ENCODE results near the gene ARCN1.

Gene ARCN1

DNA sequence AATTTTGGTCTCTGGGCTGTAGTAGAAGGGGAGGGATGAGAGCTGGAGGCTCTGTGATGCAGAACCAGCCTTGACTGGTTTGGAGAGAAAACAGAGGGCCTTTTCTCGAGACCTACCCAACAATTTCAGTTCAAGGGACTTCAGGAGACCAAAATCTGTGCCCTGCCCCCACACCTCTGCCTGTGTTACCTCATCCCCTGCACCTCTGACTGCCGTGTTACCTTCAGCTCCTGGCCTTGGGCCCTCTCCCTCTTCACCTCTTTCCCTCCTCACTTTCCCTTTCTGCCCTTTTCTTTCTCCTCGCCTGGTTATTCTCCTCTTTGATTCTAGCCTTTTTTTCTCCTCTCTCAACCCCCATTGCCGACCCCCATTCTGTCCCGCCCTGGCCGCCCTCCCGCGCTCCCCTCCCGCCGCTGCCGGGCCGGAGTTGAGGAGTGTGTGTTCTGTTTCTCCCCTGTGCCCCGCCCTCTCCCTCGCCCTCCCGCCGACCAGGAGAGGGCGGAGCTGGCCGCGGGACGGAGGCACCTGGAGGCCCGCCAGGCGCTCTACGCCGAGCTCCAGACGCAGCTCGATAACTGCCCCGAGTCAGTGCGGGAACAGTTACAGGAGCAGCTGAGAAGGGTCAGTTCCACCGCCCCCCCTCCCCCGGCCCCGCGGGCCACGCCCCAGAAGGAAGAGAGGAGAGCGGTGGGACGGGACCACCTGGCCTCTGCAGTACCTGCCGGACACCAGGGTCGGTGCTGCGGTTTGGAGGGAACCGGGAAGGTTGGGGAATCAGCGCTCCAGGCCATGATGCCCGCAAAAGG, 62.4 kb downstream of the ARCN1 start:
- no peaks in the 10 kb centered on the region for H3K9me3 ChIP-seq
- no peaks in the 10 kb centered on the region for H3K27me3 ChIP-seq
- peaks cover 22% of the 10 kb centered on the region for H3K36me3 ChIP-seq
- H3K4me1 ChIP-seq: peaks cover 18% of the 10 kb centered on the region
- H3K4me3 ChIP-seq (ENCODE audit: low read depth, low read length): peak overlapping the region; percentile 46
- peak; percentile 88 for DNase-seq
- TF ChIP-seq, protein P1, sequence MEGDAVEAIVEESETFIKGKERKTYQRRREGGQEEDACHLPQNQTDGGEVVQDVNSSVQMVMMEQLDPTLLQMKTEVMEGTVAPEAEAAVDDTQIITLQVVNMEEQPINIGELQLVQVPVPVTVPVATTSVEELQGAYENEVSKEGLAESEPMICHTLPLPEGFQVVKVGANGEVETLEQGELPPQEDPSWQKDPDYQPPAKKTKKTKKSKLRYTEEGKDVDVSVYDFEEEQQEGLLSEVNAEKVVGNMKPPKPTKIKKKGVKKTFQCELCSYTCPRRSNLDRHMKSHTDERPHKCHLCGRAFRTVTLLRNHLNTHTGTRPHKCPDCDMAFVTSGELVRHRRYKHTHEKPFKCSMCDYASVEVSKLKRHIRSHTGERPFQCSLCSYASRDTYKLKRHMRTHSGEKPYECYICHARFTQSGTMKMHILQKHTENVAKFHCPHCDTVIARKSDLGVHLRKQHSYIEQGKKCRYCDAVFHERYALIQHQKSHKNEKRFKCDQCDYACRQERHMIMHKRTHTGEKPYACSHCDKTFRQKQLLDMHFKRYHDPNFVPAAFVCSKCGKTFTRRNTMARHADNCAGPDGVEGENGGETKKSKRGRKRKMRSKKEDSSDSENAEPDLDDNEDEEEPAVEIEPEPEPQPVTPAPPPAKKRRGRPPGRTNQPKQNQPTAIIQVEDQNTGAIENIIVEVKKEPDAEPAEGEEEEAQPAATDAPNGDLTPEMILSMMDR (IDR thresholded peaks at IDR 0.05; ENCODE audit: low read depth, low read length): no peak; the same call in 1 of the 2 replicates

DNA sequence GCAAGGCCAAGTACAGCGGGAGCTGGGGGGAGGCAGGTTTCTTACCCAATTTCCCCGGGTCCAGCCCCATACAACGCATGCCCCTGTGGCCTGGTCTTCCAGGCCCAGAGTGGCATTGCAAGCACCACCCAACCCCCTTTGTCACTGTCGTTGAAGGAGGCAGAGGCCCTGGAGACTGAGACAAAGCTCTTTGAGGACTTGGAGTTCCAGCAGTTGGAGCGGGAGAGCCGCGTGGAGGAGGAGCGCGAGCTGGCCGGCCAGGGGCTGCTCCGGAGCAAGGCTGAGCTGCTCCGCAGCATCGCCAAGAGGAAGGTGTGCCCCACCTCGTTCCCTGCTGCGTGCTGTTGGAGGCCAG, 63.0 kb downstream of the ARCN1 start:
- Histone ChIP-seq H3K4me1 (peaks cover 17% of the 10 kb centered on the region), H3K4me3 (ENCODE audit: low read depth, low read length) (peak overlapping the region; percentile 46), H3K9me3 (no peaks in the 10 kb centered on the region), H3K36me3 (peaks cover 22% of the 10 kb centered on the region), H3K27me3 (no peaks in the 10 kb centered on the region)
- TF ChIP-seq, protein P1 (IDR thresholded peaks at IDR 0.05; ENCODE audit: low read depth, low read length): no peak
- DNase-seq: no peak

DNA sequence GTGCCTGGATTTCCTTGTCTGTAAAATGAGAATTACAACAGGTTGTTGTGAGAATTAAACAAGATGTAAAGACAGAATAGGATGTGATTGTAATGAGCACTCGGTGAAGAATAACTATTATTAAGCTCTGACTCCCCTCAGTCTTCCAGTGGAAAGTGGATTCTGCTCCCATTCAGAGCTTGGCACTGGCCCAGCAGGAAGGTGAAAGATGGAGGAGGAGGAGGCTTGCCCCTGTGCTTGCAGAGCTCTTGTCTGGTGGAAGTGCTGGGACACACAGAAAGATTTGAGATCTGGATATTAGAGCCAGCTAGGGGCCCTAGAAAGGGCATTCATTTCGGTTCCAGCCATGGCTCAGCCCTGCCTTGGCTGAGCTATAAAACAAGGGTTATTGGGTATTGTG, 63.4 kb downstream of the ARCN1 start:
- Histone ChIP-seq H3K36me3 (peaks cover 22% of the 10 kb centered on the region), H3K4me1 (peaks cover 16% of the 10 kb centered on the region), H3K9me3 (no peaks in the 10 kb centered on the region), H3K4me3 (ENCODE audit: low read depth, low read length) (no peak overlapping the region), H3K27me3 (no peaks in the 10 kb centered on the region)
- TF ChIP-seq, protein P1 (IDR thresholded peaks at IDR 0.05; ENCODE audit: low read depth, low read length): no peak
- DNase-seq: no peak

DNA sequence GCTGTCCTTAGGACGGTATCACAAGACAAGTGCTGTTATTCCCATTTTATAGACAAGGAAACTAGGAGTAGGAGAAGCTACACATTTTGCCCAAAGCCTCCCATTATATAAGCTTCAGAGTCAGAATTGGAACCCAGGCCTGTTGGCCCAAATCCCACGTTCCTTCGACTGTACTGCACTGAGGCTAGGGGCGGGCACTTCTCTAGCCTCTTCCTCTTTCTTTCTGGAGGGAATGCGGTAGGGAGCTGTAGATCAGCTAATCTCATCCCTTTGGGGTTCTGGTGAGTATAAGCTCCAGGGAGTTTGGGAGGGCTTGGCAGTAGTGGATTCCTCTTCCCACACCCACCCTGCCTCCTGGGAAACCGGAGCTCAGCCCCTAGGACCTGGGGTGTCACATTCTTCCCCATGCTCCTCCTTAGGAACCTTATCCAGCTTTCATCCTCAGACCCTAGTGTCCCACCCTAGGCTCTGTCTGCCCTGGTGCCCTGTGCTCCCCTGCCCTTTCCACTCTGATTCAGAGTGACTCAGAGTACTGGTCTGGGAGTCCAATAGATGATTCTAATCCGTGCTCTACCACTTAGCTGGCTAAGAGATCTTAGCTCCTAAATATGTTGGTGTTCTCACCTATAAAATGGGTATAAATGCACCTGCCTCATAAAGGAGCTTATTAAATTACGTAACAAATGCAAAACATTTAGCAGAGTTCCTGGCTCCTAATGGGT, 64.5 kb downstream of the ARCN1 start:
- Histone ChIP-seq H3K4me1 (peaks cover 27% of the 10 kb centered on the region), H3K9me3 (no peaks in the 10 kb centered on the region), H3K4me3 (ENCODE audit: low read depth, low read length) (no peak overlapping the region), H3K36me3 (peaks cover 17% of the 10 kb centered on the region), H3K27me3 (no peaks in the 10 kb centered on the region)
- TF ChIP-seq, protein P1 (IDR thresholded peaks at IDR 0.05; ENCODE audit: low read depth, low read length): no peak
- no peak for DNase-seq

DNA sequence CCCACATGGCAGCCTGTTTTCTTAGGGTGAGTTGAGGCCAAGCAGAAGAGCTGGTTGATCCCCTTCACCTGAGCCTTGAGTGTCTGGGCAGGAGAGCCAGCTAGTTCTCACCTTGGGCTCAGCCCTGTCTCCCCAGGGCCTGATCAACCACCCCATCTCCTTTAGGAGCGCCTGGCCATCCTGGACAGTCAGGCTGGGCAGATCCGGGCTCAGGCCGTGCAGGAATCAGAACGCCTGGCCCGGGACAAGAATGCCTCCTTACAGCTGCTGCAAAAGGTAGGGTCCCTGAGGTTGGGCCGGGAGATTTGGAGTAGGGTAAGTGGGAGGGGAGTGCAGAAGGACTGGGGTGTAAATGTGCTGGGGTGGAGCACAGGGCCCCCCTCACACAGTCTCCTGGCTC, 66.5 kb downstream of the ARCN1 start:
- DNase-seq: no peak
- Histone ChIP-seq H3K27me3 (no peaks in the 10 kb centered on the region), H3K9me3 (no peaks in the 10 kb centered on the region), H3K4me3 (ENCODE audit: low read depth, low read length) (no peak overlapping the region), H3K4me1 (peaks cover 34% of the 10 kb centered on the region), H3K36me3 (peaks cover 16% of the 10 kb centered on the region)
- TF ChIP-seq, protein P1 (IDR thresholded peaks at IDR 0.05; ENCODE audit: low read depth, low read length): no peak

DNA sequence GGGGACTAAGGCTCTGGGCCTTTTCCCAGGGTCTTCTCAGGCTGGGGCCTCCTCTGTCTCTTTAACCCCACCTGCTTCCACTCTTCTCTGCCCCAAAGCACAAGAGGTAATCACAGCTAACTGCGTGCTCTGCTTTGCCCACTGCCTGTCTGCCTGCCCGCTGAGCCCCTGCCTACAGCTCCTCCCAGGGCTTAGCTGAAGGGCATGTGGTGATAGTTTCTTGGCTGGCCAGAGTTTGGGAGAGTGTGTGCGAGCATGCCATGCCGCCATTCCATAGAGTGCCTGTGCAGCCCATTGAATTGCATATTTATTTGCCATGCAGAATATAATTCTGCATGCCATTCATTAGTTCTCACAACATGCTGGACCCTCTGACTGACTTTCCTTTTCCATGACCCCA, 67.7 kb downstream of the ARCN1 start:
- TF ChIP-seq, protein P1 (IDR thresholded peaks at IDR 0.05; ENCODE audit: low read depth, low read length): no peak
- H3K36me3 ChIP-seq: peaks cover 22% of the 10 kb centered on the region
- DNase-seq: no peak
- H3K4me1 ChIP-seq: peaks cover 27% of the 10 kb centered on the region
- no peak overlapping the region for H3K4me3 ChIP-seq (ENCODE audit: low read depth, low read length)
- no peaks in the 10 kb centered on the region for H3K9me3 ChIP-seq
- no peaks in the 10 kb centered on the region for H3K27me3 ChIP-seq
